ENCODE results near the gene PRG2.

The PRG2 gene

DNA sequence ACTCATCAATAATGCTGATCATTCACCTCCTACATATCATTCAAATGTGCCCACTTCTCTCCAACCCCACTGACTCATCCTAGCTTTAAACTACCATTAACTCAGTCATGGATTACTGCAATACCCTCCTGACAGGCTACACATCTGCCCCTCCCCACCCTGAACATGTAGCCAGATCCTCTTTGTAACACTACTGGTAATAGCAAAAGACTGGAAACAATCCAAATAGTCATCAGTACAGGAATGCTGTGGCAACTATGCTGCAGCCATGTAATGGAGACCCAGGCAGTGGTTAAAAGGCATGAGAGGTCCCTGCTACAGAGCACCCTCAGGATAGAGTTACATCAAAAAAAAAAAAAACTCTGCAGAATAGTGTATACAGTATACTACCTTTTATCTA is 19.8 kb upstream of the PRG2 start:
- TF ChIP-seq, protein P1, sequence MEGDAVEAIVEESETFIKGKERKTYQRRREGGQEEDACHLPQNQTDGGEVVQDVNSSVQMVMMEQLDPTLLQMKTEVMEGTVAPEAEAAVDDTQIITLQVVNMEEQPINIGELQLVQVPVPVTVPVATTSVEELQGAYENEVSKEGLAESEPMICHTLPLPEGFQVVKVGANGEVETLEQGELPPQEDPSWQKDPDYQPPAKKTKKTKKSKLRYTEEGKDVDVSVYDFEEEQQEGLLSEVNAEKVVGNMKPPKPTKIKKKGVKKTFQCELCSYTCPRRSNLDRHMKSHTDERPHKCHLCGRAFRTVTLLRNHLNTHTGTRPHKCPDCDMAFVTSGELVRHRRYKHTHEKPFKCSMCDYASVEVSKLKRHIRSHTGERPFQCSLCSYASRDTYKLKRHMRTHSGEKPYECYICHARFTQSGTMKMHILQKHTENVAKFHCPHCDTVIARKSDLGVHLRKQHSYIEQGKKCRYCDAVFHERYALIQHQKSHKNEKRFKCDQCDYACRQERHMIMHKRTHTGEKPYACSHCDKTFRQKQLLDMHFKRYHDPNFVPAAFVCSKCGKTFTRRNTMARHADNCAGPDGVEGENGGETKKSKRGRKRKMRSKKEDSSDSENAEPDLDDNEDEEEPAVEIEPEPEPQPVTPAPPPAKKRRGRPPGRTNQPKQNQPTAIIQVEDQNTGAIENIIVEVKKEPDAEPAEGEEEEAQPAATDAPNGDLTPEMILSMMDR (IDR thresholded peaks at IDR 0.05; ENCODE audit: control insufficient read depth, insufficient read depth, low read depth, low read length, missing control alignments): no peak
- peak; percentile 57 for DNase-seq (ENCODE audit: low read depth)
- no peak overlapping the region for H3K4me3 ChIP-seq (ENCODE audit: control insufficient read depth, low read depth, low read length)

DNA sequence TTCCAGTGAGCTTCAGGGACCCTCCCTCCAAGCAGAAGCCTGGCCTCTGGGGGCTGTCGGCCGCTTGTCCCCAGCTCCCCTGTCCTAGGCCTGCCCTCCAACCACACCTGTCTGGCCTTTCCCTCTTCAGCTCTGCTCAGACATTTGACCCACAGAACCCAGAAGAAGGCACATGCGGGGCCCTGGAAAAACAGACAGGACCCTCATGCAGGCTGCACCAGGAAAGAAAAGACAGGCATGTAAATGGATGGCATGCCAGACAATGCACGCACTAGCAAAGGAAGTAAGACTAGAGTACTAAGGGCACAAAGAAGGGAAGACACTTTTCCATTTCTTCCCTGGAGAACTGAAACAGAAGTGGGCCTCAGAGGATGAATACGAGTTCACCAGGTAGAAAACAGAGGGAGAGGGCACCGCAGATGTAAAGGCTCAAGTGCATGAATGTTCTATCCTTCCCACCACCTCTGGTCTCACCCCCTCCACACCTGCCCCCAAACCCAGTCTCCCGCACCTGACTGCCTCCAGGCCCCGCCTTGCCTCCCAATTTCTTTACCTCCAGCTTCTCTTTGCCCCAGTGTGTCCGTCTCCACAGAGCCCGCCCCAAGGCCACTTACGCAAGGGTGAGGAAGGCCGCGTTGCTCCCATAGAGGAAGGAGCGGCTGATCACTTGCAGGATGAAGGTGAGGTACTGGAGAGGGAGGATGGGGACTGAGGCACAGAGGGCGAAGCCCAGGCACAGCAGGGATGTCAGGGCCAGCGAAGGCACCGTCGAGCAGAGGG is 19.1 kb upstream of the PRG2 start:
- DNase-seq (ENCODE audit: low read depth): no peak
- H3K4me3 ChIP-seq (ENCODE audit: control insufficient read depth, low read depth, low read length): no peak overlapping the region
- TF ChIP-seq, protein P1 (IDR thresholded peaks at IDR 0.05; ENCODE audit: control insufficient read depth, insufficient read depth, low read depth, low read length, missing control alignments): no peak

DNA sequence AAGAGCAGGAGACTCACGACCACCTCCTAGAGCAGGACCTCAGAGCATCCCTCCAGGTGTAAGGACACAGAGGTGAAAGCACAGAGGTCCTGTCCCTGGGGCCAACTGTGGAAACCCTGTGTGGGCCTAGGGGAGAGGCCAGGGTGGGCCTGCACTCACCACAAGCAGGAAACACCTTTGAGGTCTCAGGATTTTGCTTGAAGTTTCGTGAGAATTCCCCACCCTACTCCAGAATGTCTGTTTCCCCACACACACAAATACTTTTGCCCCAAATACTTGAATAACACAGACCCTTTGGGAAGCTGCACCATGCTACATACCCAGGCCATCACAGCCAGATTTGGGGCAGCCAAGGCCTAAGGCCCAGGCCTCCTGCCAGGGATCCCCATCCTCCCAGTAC is 18.3 kb upstream of the PRG2 start:
- no peak overlapping the region for H3K4me3 ChIP-seq (ENCODE audit: control insufficient read depth, low read depth, low read length)
- DNase-seq (ENCODE audit: low read depth): no peak
- TF ChIP-seq, protein P1 (IDR thresholded peaks at IDR 0.05; ENCODE audit: control insufficient read depth, insufficient read depth, low read depth, low read length, missing control alignments): no peak

DNA sequence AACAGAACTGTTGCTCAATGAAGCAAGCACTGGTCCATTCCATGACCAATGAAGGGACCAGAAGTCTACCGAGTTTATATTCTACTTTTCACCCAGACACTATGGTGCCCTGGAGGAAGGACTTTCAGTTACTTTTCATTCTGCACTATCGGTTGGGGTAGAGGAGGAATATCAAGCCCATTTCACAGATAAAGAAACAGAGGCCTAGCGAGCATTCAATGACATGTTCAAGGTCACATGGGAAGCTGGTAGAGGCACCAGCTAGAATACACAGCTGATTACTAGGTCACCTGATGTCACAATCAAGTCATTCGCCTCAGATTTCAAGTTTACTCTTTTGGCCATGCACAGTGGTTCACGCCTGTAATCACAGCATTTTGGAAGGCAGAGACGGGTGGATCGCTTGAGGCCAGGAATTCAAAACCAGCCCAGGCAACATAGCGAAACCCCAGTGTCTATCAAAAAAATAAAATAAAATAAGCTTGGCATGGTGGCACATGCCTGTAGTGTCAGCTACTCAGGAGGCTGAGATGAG is 17.6 kb upstream of the PRG2 start:
- no peak overlapping the region for H3K4me3 ChIP-seq (ENCODE audit: control insufficient read depth, low read depth, low read length)
- TF ChIP-seq, protein P1 (IDR thresholded peaks at IDR 0.05; ENCODE audit: control insufficient read depth, insufficient read depth, low read depth, low read length, missing control alignments): no peak
- no peak for DNase-seq (ENCODE audit: low read depth)

DNA sequence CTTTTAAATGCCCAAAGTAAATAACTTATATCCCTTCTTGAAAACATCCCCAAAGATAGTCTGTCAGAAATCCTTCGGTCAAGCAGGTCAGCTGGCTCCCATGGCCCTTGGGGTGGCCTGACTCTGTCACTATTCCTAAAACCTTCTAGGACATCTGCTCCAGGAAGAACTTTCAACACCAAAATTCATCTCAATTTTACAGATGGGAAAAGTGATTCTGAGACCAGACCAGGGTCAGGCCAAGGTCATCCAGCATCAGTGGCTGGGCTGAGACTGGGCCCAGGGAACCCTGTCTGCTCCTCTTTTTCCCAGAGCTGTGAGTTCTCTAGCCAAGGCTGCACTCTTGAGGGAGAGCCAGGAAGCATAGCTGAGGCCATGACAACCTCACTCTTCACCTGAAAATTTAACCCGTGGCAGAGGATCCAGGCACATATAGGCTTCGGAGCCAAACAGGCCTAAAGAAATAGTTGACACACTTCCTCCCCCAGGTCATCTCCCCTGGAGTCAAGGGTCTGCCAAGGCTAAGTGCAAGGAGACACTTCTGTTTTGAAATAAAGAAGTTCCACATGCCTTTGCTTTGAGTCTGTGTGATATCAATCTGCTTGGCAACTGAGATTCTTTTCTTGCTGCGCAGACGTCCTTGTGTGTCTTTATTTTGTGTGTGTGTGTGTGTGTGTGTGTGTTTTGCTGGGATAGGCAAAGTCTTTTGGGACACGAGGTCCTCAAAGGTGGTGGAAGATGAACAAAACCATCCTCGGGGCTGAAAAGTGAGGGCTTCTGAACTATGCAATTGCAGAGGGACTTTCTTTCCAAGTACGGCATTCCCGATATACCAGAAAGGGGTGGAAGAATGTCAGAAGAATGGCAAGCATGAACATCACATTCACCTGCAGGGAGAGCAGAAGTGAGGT is 16.8 kb upstream of the PRG2 start:
- no peak overlapping the region for H3K4me3 ChIP-seq (ENCODE audit: control insufficient read depth, low read depth, low read length)
- DNase-seq (ENCODE audit: low read depth): no peak
- TF ChIP-seq, protein P1 (IDR thresholded peaks at IDR 0.05; ENCODE audit: control insufficient read depth, insufficient read depth, low read depth, low read length, missing control alignments): no peak

DNA sequence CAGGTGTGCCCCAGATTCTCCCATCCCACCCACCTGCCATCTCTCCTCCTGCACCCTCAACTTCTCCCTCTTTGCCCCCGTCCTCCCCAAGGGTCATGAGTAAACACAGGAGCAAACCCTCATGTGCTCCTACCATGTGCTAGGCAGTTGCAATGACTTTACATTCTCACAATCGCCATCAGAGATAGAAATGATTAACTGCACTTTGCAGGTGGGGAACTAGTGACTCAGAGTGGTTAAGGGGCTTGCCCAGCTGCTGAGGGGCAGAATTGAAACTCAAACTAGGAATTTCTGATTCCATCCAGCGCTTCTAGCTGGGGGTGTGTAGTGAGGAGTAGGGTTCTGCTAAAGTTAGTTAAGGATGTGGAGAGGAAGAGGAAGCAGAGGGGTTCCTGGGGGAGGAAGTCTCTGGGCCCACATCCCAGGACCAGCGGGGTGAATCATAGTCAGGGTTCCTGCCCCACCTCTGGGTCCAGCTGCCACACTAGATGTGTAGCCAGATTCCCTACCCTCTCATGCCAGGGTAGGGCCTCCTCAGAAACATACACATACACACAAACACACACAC is 16.0 kb upstream of the PRG2 start:
- no peak for DNase-seq (ENCODE audit: low read depth)
- H3K4me3 ChIP-seq (ENCODE audit: control insufficient read depth, low read depth, low read length): no peak overlapping the region

More for the DNA sequence above, 16.0 kb upstream of the PRG2 start:
- TF ChIP-seq, protein P1 (IDR thresholded peaks at IDR 0.05; ENCODE audit: control insufficient read depth, insufficient read depth, low read depth, low read length, missing control alignments): no peak
